COLO668 (cell line): ENCODE measurements around the gene HOXB3.

ENCODE experiments used
- DNase-seq: peaks from one replicate; lab custom pipeline; 2025; ENCODE audit not compliant: unreplicated experiment; lab: John Stamatoyannopoulos, UW

HOXB3 gene

DNA sequence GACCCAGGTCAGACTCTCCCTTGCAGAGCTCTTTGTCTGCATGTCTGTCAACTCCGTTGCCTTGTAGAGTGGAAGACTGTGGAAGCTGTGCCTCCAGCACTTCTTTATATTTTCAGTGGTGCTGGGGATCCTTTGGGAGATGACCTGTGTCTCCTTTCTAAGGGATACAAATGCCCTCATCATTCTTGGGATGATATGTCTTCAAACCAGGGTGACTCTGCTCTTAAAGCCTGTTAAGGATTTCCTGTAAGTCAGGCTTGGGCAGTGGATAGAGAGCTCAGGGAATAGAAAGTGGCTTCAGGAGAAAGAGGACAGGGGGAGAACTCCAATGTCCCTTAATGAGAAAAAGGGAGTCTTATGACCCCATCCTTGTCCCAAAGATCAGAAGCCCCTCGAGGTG is 1.5 kb downstream of the HOXB3 start:
- DNase-seq: no peak

DNA sequence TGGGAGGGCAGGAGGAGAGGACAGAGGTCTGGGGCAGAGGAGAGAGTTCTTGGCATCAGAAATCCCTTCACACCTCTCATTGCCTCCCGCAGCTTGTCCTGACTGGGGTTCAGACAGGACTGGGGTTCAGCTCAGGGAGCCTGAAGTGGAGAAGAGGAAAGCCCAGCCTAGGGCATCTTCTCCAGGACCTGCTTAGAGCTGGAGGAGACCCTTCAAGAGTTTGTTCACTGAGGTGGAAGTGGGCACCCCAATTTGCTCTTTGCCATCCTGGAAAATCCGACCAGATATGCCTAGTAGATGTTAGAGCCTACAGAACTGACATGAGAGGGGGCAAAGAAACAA is 2.0 kb downstream of the HOXB3 start:
- no peak for DNase-seq

DNA sequence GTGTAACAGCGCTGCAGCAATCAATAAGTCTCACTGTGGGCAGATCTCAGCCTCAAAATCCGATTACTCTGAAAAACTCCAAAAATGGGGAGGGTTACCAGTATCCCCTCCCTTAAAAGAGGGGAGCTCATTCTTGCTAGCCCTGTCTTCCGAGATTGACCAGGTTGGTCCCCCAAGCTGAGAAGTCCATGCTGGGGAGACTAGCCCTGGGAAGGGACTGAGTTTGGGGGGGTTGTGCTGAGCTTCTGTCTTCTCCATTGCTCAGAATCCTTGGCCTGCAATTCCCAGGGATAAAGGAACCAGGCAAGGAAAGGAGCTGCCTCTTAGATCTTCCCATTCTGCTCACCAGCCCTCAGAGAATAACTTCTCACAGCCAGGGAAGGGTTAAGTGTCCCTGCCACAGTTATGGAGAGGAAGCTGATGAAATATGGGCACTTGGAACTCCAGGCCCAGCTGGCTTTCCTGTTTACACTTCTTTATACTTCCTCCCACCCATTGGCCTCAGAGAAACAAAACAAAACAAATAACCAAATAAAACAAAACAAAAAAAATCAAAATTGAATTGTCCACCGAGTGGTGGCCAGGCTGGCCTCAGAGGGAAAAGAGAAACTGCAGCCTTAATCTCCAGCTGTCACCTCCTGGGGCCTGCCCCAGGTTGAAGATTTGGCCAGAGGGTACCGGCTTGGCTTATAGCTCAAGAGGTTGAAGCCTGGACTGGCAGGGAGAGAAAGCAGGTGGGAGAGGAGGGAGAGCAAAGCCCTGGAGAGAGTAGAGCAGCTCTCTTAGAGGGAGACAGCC is 2.6 kb downstream of the HOXB3 start:
- peak; percentile 59 for DNase-seq

DNA sequence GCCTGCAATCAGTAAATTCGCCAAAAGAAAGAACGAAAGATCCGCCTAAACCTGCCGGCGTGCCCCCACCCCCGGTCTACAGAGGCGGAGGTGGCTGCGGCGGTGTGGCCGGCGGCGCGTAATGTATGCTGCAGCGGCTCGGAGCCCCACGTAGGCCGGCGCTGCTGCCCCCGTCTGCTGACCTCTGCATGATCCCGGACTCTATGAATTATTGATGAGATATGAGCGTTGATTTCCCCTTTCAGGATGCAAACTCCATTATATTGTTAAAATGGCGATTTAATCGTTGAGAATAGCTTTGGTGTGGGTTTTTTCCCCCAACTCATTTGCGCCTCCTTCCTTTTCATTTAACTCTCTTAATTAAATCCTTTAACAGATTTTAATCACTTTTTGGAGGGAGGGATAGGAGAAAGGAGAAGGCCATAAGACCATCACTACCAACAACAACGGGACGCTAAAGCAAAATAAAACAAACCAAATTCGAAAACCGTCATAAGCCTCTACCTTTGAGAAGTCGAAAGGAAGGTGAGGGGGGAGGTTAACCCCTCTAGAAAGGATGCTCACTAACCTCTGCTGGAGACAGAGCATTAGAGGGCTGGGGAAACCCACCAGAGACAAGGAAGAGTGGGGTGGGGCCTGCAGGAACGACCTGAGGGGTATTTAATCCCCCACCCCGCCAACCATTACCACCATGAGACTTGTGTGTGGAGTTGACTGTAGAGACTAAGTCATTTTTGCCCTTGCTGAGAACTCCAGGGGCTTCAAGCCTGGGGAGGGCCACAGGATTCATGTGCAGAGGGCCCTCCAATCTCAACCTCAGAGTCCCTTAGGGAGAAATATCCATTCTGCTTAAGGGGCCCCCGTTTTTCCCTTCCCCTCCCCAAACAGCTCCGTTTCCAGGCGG is 3.4 kb downstream of the HOXB3 start:
- DNase-seq: peak; percentile 70

DNA sequence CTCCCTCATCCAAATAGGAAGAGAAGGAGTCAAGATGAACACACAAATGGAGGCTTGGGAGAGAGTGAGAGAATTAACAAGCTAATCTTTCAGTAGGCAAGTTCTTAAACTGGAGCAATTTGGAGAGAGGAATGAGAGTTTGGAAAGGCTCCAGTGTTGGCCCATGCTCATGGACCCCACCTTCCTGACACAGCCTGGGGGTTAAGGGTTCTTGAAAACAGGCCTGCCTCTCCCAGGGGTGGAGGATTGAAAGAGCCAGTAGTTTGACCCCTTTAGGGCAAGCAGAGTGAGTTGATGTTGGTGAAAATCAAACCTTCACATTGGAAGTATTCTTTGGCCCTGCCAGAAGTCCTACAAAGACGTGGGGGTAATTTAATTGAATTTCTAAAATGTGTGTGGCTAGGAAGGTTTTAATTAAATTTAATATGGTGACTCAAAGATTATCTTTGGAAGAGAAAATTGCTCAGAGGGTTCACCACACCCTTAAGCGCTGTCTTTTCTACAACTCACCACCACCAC is 5.8 kb downstream of the HOXB3 start:
- DNase-seq: no peak

DNA sequence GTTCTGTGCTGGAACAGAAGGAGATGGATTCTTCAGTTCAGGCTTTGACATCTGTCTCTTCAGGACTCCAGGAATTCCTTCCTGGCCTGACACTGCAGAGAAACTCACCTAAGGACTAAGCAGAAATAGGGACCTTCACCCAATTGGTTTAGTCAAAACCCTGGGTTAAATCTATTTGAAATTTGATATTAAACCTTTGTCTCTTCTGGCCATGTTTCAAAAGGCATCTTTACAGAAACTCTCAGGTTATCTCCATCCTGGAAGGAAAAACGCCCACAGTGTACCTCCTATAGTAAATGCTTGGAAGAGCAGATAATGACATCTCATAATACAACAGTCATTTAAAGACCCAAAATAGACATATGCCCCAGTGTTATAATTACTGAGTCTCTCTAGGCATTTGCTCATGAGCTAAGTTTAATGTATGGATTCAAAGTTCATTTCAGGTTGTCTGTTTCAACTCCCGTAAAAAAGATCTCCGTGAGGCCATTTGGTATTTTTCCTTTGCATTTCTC is 6.3 kb downstream of the HOXB3 start:
- DNase-seq: no peak

DNA sequence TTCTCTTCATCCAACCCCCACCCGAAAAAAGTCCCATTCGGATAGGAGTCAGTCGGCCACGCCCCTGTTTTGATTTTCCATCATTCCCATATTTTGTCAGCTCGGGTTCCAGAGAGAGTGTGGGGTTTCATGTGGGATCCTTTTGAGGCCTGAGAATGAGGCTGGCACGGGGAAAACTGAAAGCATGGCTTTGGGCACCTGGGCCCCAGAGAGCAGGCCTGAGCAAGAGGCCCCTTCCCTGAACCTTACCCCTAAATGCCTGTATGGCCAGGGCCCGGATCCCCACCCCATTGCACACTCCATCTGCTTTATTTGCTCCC is 7.3 kb downstream of the HOXB3 start:
- DNase-seq: peak; percentile 31

DNA sequence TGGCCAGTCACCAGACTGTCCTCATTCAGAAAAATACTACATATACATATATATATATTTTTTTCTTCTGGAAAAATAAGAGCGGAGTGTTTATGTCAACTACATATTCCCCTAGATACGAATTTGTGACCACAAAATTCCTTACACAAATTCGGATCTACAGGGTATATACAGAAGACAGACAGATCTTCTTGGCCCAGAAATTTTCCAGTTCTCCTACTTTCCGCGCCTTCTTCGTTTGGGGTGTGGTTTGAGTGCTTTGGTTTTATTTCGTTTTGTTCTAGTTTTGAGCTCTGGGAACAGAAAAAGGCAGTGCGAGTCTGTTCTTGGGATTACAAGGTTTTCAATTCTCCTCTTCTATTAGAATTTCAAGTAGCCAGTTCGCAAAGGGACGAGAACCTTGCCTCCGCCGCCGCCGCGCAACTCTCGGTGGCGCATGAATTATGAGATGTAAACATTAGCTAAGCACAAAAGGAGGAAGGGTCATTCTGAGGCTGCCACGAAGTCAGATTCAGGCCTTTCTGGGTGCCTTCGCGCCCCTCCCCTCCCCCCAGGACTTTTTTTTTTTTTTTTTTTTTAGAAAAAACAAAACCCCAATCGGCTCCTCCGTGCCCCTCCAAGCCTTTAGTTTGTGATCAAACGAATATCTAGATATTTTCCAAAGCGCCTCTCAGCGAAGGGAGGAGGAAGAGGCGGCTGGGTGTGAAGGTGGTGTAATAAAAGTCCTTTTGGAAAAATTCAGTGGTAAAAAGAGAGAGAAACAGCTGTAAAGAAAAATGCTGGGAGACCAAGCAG is 10.1 kb downstream of the HOXB3 start:
- DNase-seq: peak; percentile 47

DNA sequence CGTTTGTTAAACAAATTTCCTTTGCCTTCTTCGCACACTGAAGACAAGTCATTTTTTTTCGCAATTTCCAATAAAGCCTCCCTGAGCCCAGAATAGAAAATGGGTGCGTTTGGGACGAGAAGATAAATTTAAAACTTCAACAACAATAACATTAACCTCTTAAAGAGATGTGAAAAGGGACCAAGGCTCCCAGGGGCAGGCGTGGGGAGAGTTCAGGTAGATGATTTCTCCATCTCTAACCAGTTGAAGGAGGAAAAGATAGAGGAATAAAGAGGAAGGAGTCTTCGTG is 10.6 kb downstream of the HOXB3 start:
- DNase-seq: no peak

DNA sequence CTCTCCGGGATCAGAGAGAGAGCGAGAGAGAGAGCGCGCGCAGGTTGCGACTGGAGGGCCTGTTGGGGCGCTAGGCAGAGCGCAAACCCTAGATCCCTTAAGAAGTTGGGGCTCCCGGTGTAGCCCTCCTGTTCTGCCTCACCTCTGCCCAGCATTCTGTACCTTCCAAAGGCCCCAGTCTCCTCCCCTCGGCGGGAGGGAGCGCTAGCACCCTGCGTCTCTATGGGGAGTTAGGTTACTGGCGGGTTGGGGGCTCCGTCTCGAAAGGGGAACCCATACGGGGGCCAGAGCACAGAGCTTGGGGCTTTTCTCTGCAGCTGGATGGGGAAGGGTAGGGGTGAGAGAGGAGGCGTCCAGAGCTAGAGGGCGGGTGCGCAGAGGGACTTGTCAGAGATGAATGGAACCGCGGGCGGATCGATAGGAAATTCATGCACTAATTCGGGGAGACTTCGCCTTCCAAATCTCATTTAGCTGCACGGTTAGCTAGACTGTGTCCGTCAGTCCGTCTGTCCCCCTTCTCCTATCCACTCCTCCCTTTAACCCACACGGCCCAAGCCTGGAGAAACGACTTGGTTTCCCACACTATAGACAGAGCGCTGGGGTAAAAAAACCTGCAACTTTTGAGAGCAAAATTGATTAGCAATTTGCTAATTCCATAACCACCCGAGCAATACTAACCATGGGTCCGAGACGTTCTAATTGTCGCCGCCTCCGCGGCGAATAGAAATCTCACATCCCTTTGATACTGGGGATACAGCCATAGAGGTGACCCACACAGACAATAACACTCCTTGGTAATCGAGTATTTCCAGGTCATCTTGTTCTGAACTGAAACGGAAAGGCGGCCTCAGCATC is 11.2 kb downstream of the HOXB3 start:
- peak; percentile 67 for DNase-seq

DNA sequence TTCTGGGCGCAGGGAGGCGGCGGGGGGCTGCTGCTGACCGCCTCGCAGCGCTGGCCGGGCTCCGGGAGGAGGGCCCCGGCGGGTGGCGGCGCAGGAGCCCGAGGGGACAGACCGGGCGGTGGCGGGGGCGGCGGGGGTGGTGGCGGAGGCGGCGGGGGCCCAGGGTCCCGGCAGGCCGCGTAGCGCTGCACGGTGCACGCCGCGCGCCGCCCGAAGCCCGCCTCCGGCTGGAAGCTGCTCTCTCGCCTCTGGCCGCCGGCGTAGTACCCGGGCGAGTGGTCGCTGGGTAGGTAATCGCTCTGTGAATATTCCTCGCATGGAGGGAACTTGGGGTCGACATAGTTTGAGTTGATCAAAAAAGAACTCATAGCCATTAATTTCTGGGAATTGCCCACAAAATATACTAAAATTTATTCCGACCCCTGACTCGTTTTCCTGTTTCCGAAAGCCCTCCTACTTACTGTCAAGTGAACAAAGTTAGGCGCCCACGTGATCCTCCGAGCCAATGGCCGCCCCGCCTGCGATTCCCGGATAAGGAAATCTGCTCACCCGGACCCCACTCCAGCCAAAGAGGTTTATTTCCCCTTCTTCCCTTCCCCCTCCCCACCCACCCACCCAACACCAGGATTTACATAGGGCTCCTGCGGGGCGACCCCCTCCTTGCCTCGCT is 12.0 kb downstream of the HOXB3 start, which contains the start of gene HOXB4:
HOXB4 (minus strand) TSS at position 405 of the 670 bp plus-strand sequence; CDS start at position 374, 31 bp downstream.
- peak; percentile 71 for DNase-seq

DNA sequence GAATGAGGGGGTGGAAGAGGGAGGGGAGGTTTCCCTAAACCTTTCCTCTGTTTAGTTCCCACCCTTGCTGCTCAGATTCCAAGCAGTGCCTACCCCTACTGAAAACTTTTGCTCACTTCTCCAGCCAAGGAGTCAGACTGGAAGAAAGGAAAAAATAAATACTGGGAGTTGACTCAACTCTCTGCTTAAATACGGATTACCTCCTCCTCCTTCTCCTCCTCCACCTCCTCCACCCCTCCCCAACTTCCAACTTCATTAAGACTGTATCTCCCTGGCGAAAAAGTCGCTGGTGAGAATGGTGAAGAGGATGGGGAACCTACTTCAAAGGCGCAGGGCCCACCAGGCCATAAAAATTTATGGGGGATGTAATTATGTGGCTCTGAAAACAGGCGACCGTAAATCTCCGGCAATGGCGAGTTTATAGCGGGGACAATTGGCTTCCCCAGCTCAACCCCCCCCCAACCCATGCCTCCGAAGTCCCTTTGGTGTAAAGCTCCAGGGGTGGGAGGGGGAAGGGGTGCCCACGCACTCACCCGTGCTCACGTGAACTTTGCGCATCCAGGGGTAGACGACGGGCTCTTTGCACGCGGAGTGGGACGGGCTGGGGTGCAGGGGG is 12.6 kb downstream of the HOXB3 start:
- peak; percentile 30 for DNase-seq

DNA sequence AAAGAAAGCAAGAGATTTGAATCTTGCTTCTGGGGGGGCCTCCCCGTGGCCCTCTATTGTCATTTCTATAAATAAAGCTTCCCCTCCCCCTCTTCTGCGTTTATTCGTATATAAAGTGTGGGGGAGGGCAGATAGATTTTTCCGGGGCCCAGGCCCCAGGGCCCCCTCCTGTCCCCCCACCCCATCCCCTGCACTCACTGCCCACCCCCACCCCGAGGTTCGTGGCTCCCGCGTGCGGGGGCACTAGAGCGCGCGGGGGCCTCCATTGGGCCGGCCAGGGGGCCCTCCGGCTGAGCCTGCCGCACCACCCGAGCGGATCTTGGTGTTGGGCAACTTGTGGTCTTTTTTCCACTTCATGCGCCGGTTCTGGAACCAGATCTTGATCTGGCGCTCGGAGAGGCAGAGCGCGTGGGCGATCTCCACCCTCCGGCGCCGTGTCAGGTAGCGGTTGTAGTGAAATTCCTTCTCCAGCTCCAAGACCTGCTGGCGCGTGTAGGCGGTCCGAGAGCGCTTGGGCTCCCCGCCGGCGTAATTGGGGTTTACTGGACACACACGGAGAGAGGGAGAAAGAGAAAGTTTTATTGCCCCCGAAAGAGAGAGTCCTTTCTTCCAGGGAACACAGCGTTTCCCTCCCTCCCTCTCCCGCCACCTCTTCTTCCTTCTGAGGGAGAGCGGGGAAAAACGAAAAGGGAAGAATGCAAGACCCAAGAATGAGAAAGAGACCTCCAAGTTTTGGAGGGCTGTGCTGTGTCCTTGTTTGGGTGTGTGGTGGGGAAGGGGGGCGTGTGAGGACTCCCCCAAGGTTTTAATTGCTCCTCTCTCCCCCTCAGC is 13.3 kb downstream of the HOXB3 start:
- peak; percentile 34 for DNase-seq

DNA sequence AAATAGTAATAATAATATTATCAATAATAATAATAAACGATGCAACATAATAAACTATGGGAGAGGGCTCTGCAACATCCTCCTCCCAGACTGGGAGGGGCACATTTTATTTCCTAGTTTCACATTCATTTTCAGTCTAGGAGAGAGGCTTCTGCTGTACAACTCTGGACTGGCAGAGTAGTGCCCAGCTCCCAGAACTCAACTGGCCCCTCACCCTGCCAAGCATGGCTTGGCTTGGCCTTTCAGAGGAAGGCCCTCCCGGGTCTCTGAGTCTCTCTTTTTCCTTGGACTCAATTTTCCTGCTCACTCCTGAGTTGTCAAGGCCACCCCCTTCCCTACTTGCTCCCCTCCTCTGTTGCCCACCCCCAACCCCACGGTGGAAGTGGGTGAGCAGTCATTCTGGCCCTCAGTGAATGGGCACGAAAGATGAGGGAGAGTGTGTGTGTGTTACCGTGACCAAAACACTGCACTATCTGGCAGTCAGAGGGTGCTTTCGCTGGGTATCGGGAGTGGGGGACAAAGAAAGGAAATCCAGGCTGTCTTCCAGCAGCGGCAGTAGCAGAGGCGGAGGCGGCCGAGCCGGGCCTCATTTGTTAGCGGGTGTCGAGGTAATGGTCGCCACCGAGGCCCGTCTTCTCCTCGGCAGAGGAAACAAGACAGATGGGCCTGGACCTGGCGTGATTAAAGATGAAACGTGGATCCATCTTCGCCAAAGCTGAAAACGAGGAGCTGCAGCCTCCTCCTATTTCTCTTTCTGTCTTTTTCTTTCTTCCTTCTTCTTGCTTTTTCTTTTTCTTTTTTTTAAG is 14.2 kb downstream of the HOXB3 start:
- DNase-seq: peak; percentile 13

DNA sequence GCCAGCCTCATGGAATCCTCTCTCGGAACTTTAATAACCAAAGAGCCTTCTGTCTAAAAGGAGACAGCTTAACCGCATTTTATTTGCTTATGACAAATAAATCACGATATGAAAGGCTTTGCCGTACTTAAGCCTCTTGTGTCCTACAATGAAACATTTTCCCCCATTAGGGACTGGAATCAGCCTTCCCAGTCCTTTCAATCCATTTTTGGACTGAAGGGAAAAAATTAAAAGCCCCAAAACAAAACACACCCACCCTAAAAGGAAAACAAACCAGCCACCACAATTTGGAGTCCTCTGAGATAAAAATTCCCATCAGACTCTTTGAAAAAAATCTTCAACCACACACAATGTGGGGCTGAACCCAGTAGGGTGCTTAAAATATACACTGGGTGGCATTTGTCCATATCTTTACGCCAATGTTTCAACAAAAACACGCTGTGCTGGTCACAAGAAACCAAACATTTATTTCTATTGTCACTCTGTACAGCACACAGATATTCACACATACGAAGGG is 14.9 kb downstream of the HOXB3 start:
- DNase-seq: no peak

DNA sequence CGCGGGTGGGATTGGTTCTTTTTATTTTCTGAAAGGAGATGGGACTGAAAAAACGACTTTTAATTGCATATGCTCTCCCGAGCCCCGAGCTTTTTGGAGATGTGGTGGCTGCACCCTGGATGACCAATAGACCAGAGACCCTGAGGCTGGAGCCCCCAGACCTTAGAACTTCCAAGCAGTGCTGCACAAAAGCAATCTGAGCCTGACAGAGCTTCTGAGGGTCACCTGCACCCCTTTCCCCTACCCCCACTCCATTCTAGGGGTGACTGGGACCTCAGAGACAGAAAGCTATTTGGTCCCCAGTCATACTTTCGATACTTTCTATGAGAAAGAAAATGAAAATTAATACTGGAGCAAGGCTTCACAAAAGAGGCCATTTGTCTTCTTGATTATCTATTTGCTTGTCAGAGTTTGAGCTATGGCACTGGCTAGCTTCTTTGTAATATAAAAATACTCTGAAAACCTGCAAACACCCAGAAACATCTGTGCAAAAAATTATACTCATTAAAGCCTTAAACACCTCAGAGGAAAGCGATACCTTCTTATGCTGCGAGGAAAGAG is 15.5 kb downstream of the HOXB3 start:
- no peak for DNase-seq

DNA sequence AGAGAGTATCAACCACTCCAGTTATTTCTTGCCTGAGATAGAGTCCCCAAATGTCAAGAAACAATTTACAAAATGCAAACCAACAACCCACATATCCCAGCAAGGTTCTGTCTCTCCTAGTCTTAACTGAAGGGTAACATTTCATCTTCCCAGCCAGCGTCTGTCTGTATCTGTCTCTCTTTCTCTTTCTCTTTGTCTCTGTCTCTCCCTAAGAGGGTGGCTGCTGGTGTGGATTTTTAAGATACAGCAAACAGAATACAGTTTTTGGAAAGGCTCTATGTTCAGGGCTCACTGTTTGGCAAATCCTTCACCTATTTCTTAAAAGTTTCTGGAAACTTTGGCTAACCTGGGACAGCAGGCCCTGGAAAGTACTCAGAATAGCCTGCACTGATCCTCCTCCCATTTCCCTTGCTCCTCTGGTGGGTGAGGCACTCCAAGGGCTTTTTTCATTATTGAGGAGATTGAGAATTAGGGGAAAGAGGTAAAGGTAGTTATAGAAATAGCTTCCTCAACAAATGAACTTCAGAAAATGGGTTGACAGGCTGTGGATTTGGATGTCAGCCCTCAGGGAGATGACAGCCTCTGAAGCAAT is 18.1 kb downstream of the HOXB3 start:
- DNase-seq: no peak
